PC-3 (cell line): ENCODE results near the gene UBE2E3. TPM values are rescaled to one million over a fixed set of nuclear protein-coding genes. Genes with fewer than 3 reads are reported as not detected.

Experiments used
- ATAC-seq: fragments of 200-7000 bp; cut with Tn5 transposase; 2 replicates; pipeline ENCODE4 v1.9.1; 2020; ENCODE audit warnings: mild to moderate bottlenecking, moderate library complexity
- BruUV-seq: library from RNA; stranded (reverse); fragments of 400-500 nt; replicated peaks from 2 replicates; lab custom pipeline; 2021; lab: Mats Ljungman, UMichigan
- CTCF ChIA-PET: fragments of 300-600 bp; sonication (Branson Sonifier 250); formaldehyde crosslinking; loops from one replicate; lab custom pipeline; 2022; ENCODE audit warnings: antibody characterized with exemption; lab: Charles Lee
- POLR2A ChIA-PET: fragments of 300-600 bp; sonication (Branson Sonifier 250); formaldehyde crosslinking; loops from one replicate; lab custom pipeline; 2022; ENCODE audit warnings: antibody characterized with exemption; ENCODE audit not compliant: unreplicated experiment; lab: Charles Lee
- DNase-seq: peaks from one replicate; pipeline ENCODE4 v3.0.0-alpha.2; 2015
- H2AFZ ChIP-seq: fragments of 300-600 bp; sonication (generic); 2 replicates; pipeline ENCODE4 v1.6.0; 2016; ENCODE audit warnings: antibody characterized with exemption, low read length
- H3F3A ChIP-seq: fragments of 300-600 bp; sonication (generic); one replicate; pipeline ENCODE4 v1.6.0; 2017; ENCODE audit warnings: antibody characterized with exemption, low read length, control low read depth, mild to moderate bottlenecking; ENCODE audit not compliant: unreplicated experiment
- H3K27ac ChIP-seq: fragments of 300-600 bp; sonication (generic); 2 replicates; pipeline ENCODE4 v1.5.1; 2016; ENCODE audit warnings: mild to moderate bottlenecking, low read length
- H3K27me3 ChIP-seq: fragments of 300-600 bp; sonication (generic); 2 replicates; pipeline ENCODE4 v1.6.1; 2016; ENCODE audit warnings: low read length, mixed read lengths
- H3K36me3 ChIP-seq: fragments of 300-600 bp; sonication (generic); 2 replicates; pipeline ENCODE4 v1.6.1; 2016; ENCODE audit warnings: low read depth, mixed run types, low read length, mixed read lengths
- H3K4me1 ChIP-seq: fragments of 300-600 bp; sonication (generic); 2 replicates; pipeline ENCODE4 v1.5.1; 2016; ENCODE audit warnings: low read length; ENCODE audit not compliant: insufficient read depth
- H3K4me2 ChIP-seq: fragments of 300-600 bp; sonication (generic); 2 replicates; pipeline ENCODE4 v1.6.0; 2016; ENCODE audit warnings: low read length
- H3K4me3 ChIP-seq: fragments of 300-600 bp; sonication (generic); 2 replicates; pipeline ENCODE4 v1.5.1; 2016; ENCODE audit warnings: mild to moderate bottlenecking, low read length, mixed read lengths
- H3K79me2 ChIP-seq: fragments of 300-600 bp; sonication (generic); 2 replicates; pipeline ENCODE4 v1.6.1; 2017; ENCODE audit warnings: low read length, mixed read lengths
- H3K9ac ChIP-seq: fragments of 300-600 bp; sonication (generic); 2 replicates; pipeline ENCODE4 v1.6.0; 2016; ENCODE audit warnings: mild to moderate bottlenecking, low read length
- H3K9me2 ChIP-seq: fragments of 300-600 bp; sonication (generic); replicated peaks from 2 replicates; pipeline ENCODE4 v1.6.1; 2016; ENCODE audit warnings: mixed run types, low read length, mixed read lengths
- H3K9me3 ChIP-seq: fragments of 300-600 bp; sonication (generic); 2 replicates; pipeline ENCODE4 v1.6.1; 2016; ENCODE audit warnings: low read length, mixed read lengths
- H4K20me1 ChIP-seq: fragments of 300-600 bp; sonication (generic); 2 replicates; pipeline ENCODE4 v1.6.1; 2016; ENCODE audit warnings: low read length, mixed read lengths
- EZH2 ChIP-seq: fragments of 300-600 bp; sonication (generic); IDR thresholded peaks from one replicate; pipeline ENCODE4 v1.6.1; 2017; ENCODE audit warnings: antibody characterized with exemption, mild to moderate bottlenecking, low read length; ENCODE audit not compliant: unreplicated experiment
- EZH2phosphoT487 ChIP-seq: fragments of 300-600 bp; sonication (generic); IDR thresholded peaks from 2 replicates; pipeline ENCODE4 v1.6.1; 2018; ENCODE audit warnings: mild to moderate bottlenecking, antibody characterized with exemption, low read length, borderline replicate concordance
- intact Hi-C: fragments of 100-400 bp; cut with micrococcal nuclease; formaldehyde crosslinking; loops from 2 replicates; pipeline ENCODE4 v1.9.0; 2023
- total RNA-seq: library from RNA; depleted of rRNA; stranded (reverse); fragments of >200 nt; gene quantifications from 2 replicates; pipeline ENCODE4 v1.2.3, GENCODE V29; 2014
- TF ChIP-seq, protein P1 (sequence below): fragments of 300-600 bp; sonication (generic); conservative IDR thresholded peaks from 2 replicates; pipeline ENCODE4 v1.5.1; 2017; ENCODE audit warnings: antibody characterized with exemption, low read depth, mild to moderate bottlenecking, low read length

The UBE2E3 gene
- total RNA-seq, 1 experiment from 2014 or later, result 95.6 TPM

DNA sequence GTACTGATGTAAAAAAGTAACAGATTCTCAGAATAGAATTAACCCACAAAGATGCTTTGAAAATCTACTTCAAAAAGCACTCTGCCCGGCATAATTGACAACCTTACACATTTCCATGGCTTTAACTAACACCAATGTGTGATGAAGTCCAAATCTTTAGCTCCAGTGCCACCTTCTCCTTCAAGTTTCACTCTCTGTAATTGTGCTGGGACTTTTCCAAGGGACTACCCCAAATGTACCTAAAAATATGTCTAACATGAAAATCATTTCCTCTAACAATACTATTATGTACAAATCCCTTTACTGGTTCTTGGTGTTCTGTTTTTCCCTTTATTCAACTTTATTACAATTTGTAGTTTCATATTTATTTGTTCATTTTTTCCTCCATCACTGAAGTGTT, 20.6 kb upstream of the UBE2E3 start:
- H3K27ac ChIP-seq, result no peak overlapping the region
- no peaks in the 10 kb centered on the region for H3K36me3 ChIP-seq
- BruUV-seq, result no TSS peak
- ChIA-PET POLR2A (no interaction called here), CTCF (no interaction called here)
- H3K9ac ChIP-seq, result no peak overlapping the region
- H3K4me2 ChIP-seq, result no peak overlapping the region
- H4K20me1 ChIP-seq, result no peaks in the 10 kb centered on the region
- intact Hi-C loops, result no loop called here
- no peak for DNase-seq
- no peaks in the 10 kb centered on the region for H3K9me2 ChIP-seq
- H3K4me3 ChIP-seq, result no peak overlapping the region
- no peak for TF ChIP-seq EZH2phosphoT487
- no peaks in the 10 kb centered on the region for H3K79me2 ChIP-seq
- H3K9me3 ChIP-seq, result no peaks in the 10 kb centered on the region
- H3K4me1 ChIP-seq, result no peaks in the 10 kb centered on the region
- H3K27me3 ChIP-seq, result no peaks in the 10 kb centered on the region
- ATAC-seq, result no peak
- H2AFZ ChIP-seq, result no peak overlapping the region
- H3F3A ChIP-seq, result no peaks in the 10 kb centered on the region

DNA sequence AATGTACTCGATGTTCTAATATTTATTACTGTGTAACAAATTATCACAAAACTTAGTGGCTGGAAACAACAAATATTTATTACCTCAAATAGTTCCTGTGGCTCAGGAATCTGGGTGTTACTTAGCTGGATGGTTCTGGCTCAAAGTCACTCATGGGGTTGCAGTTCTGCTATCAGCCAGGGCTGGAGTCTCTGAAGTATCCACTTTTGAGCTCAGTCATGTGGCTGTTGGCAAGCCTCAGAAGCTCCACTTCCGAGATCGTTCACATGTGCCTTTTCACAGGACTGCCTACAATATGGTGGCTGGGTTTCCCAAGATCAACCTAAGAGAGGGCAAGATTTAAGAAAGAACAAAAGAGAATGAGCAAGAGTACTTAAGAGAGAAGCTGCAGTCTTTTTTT, 19.4 kb upstream of the UBE2E3 start:
- ChIA-PET CTCF (no interaction called here), POLR2A (no interaction called here)
- no peaks in the 10 kb centered on the region for H3K4me1 ChIP-seq
- TF ChIP-seq EZH2phosphoT487 (no peak), EZH2 (no peak)
- TF ChIP-seq, protein P1, sequence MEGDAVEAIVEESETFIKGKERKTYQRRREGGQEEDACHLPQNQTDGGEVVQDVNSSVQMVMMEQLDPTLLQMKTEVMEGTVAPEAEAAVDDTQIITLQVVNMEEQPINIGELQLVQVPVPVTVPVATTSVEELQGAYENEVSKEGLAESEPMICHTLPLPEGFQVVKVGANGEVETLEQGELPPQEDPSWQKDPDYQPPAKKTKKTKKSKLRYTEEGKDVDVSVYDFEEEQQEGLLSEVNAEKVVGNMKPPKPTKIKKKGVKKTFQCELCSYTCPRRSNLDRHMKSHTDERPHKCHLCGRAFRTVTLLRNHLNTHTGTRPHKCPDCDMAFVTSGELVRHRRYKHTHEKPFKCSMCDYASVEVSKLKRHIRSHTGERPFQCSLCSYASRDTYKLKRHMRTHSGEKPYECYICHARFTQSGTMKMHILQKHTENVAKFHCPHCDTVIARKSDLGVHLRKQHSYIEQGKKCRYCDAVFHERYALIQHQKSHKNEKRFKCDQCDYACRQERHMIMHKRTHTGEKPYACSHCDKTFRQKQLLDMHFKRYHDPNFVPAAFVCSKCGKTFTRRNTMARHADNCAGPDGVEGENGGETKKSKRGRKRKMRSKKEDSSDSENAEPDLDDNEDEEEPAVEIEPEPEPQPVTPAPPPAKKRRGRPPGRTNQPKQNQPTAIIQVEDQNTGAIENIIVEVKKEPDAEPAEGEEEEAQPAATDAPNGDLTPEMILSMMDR, result no peak
- intact Hi-C loops, result no loop called here
- no peak overlapping the region for H3K9ac ChIP-seq
- ATAC-seq (no peak), DNase-seq (no peak)
- H3F3A ChIP-seq, result no peaks in the 10 kb centered on the region
- H3K36me3 ChIP-seq, result no peaks in the 10 kb centered on the region
- H2AFZ ChIP-seq, result no peak overlapping the region
- H3K27ac ChIP-seq, result no peak overlapping the region
- no peaks in the 10 kb centered on the region for H3K27me3 ChIP-seq
- no peaks in the 10 kb centered on the region for H3K9me3 ChIP-seq
- no TSS peak for BruUV-seq
- H3K9me2 ChIP-seq, result no peaks in the 10 kb centered on the region
- H4K20me1 ChIP-seq, result no peaks in the 10 kb centered on the region
- H3K79me2 ChIP-seq, result no peaks in the 10 kb centered on the region
- no peak overlapping the region for H3K4me3 ChIP-seq
- H3K4me2 ChIP-seq, result no peak overlapping the region

DNA sequence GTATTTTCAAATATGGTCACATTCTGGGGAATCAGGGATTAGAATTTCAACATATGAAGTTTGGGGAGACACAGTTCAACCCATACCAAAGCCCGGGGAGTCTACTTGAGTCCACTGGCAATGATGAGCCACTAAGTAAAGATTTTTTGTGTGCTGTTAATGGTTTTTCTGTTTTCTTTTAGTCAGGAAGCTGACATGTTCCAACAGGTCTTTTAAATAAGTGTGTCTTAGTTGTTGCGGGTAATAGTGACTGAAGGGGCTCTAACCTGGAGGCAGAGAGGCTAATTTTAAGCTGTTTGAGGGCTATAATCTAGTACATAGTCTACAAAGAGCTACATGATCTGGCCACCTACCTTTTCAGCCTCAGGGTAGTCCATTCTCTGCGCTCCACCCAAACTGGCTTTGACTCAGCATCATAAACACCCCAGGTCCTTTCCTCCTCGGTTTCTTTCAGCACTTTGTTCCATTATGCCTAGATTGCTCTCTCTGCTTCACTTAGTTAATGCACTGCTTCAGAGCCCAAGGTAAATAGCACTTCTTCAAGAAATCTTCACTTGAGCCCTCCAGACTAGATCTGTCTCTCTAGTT, 17.6 kb upstream of the UBE2E3 start:
- no TSS peak for BruUV-seq
- ATAC-seq, result no peak
- H3K27ac ChIP-seq, result no peak overlapping the region
- intact Hi-C loops, result no loop called here
- H3K9me2 ChIP-seq, result no peaks in the 10 kb centered on the region
- no peak overlapping the region for H3K9ac ChIP-seq
- no peaks in the 10 kb centered on the region for H3K79me2 ChIP-seq
- no peaks in the 10 kb centered on the region for H3K27me3 ChIP-seq
- TF ChIP-seq, protein P1, result no peak
- no peak for TF ChIP-seq EZH2phosphoT487
- TF ChIP-seq EZH2, result no peak
- DNase-seq, result no peak
- CTCF ChIA-PET, result no interaction called here
- no peaks in the 10 kb centered on the region for H3K9me3 ChIP-seq
- H3F3A ChIP-seq, result no peaks in the 10 kb centered on the region
- no peak overlapping the region for H2AFZ ChIP-seq
- no peak overlapping the region for H3K4me3 ChIP-seq
- no peak overlapping the region for H3K4me2 ChIP-seq
- no peaks in the 10 kb centered on the region for H3K36me3 ChIP-seq
- POLR2A ChIA-PET, result no interaction called here
- H4K20me1 ChIP-seq, result no peaks in the 10 kb centered on the region
- no peaks in the 10 kb centered on the region for H3K4me1 ChIP-seq
